ENCODE measurements around the gene GRIN2C.

The GRIN2C gene

GRCh38 chr17:74853048-74853397, 6.7 kb downstream of the GRIN2C start:
- Histone ChIP-seq H3K27ac (ENCODE audit: low read depth, low read length, severe bottlenecking) (no peak overlapping the region), H3K9me3 (ENCODE audit: control insufficient read depth, low read length) (no peaks in the 10 kb centered on the region), H3K4me1 (ENCODE audit: control insufficient read depth, insufficient read depth, low read length, poor library complexity, severe bottlenecking) (no peaks in the 10 kb centered on the region), H3K4me3 (ENCODE audit: extremely low read depth, insufficient read depth, low read length, poor library complexity, severe bottlenecking) (peak overlapping the region; percentile 27), H3K36me3 (ENCODE audit: control insufficient read depth, insufficient read depth, low read length) (no peaks in the 10 kb centered on the region)
- 26 to 37% methylated on average over 4 to 7 of the region's 9 CpGs for WGBS, 2 experiments (ENCODE audit: insufficient coverage in 2 of 2)

GRCh38 chr17:74852237-74853047, 7.2 kb downstream of the GRIN2C start:
- H3K4me3 ChIP-seq (ENCODE audit: extremely low read depth, insufficient read depth, low read length, poor library complexity, severe bottlenecking) = peak overlapping the region; percentile 27
- H3K4me1 ChIP-seq (ENCODE audit: control insufficient read depth, insufficient read depth, low read length, poor library complexity, severe bottlenecking) = no peaks in the 10 kb centered on the region
- H3K36me3 ChIP-seq (ENCODE audit: control insufficient read depth, insufficient read depth, low read length) = no peaks in the 10 kb centered on the region
- 7 to 17% methylated on average over 64 to 69 of the region's 76 CpGs for WGBS, 2 experiments (ENCODE audit: insufficient coverage in 2 of 2)
- no peaks in the 10 kb centered on the region for H3K9me3 ChIP-seq (ENCODE audit: control insufficient read depth, low read length)
- no peak overlapping the region for H3K27ac ChIP-seq (ENCODE audit: low read depth, low read length, severe bottlenecking)

GRCh38 chr17:74851612-74852236, 8.0 kb downstream of the GRIN2C start:
- H3K4me3 ChIP-seq (ENCODE audit: extremely low read depth, insufficient read depth, low read length, poor library complexity, severe bottlenecking) = no peak overlapping the region
- no peaks in the 10 kb centered on the region for H3K9me3 ChIP-seq (ENCODE audit: control insufficient read depth, low read length)

GRCh38 chr17:74850914-74851313, 8.8 kb downstream of the GRIN2C start:
- H3K4me3 ChIP-seq (ENCODE audit: extremely low read depth, insufficient read depth, low read length, poor library complexity, severe bottlenecking) = no peak overlapping the region
- H3K36me3 ChIP-seq (ENCODE audit: control insufficient read depth, insufficient read depth, low read length) = no peaks in the 10 kb centered on the region
- H3K9me3 ChIP-seq (ENCODE audit: control insufficient read depth, low read length) = no peaks in the 10 kb centered on the region
- no peaks in the 10 kb centered on the region for H3K4me1 ChIP-seq (ENCODE audit: control insufficient read depth, insufficient read depth, low read length, poor library complexity, severe bottlenecking)
- WGBS, 2 experiments (ENCODE audit: insufficient coverage in 2 of 2) = 57 to 70% methylated on average over 3 of the region's 3 CpGs
- no peak overlapping the region for H3K27ac ChIP-seq (ENCODE audit: low read depth, low read length, severe bottlenecking)

More at GRCh38 chr17:74851612-74852236, 8.0 kb downstream of the GRIN2C start:
- 81 to 82% methylated on average over 22 to 25 of the region's 29 CpGs for WGBS, 2 experiments (ENCODE audit: insufficient coverage in 2 of 2)
- no peaks in the 10 kb centered on the region for H3K36me3 ChIP-seq (ENCODE audit: control insufficient read depth, insufficient read depth, low read length)
- no peaks in the 10 kb centered on the region for H3K4me1 ChIP-seq (ENCODE audit: control insufficient read depth, insufficient read depth, low read length, poor library complexity, severe bottlenecking)
- no peak overlapping the region for H3K27ac ChIP-seq (ENCODE audit: low read depth, low read length, severe bottlenecking)

- Histone ChIP-seq H3K27ac (ENCODE audit: low read depth, low read length, severe bottlenecking) (no peak overlapping the region), H3K9me3 (ENCODE audit: control insufficient read depth, low read length) (no peaks in the 10 kb centered on the region), H3K4me1 (ENCODE audit: control insufficient read depth, insufficient read depth, low read length, poor library complexity, severe bottlenecking) (no peaks in the 10 kb centered on the region), H3K4me3 (ENCODE audit: extremely low read depth, insufficient read depth, low read length, poor library complexity, severe bottlenecking) (no peak overlapping the region), H3K36me3 (ENCODE audit: control insufficient read depth, insufficient read depth, low read length) (no peaks in the 10 kb centered on the region)
- 84 to 85% methylated on average over 13 to 17 of the region's 17 CpGs for WGBS, 2 experiments (ENCODE audit: insufficient coverage in 2 of 2)
These were observed 9.4 kb downstream of the GRIN2C start for GRCh38 chr17:74850310-74850709.

GRCh38 chr17:74848656-74849399, 10.9 kb downstream of the GRIN2C start:
- no peak overlapping the region for H3K4me3 ChIP-seq (ENCODE audit: extremely low read depth, insufficient read depth, low read length, poor library complexity, severe bottlenecking)
- H3K27ac ChIP-seq (ENCODE audit: low read depth, low read length, severe bottlenecking) = no peak overlapping the region
- no peaks in the 10 kb centered on the region for H3K9me3 ChIP-seq (ENCODE audit: control insufficient read depth, low read length)
- no peaks in the 10 kb centered on the region for H3K36me3 ChIP-seq (ENCODE audit: control insufficient read depth, insufficient read depth, low read length)
- no peaks in the 10 kb centered on the region for H3K4me1 ChIP-seq (ENCODE audit: control insufficient read depth, insufficient read depth, low read length, poor library complexity, severe bottlenecking)
- 61 to 63% methylated on average over 7 to 8 of the region's 9 CpGs for WGBS, 2 experiments (ENCODE audit: insufficient coverage in 2 of 2)

- H3K4me1 ChIP-seq (ENCODE audit: control insufficient read depth, insufficient read depth, low read length, poor library complexity, severe bottlenecking) = no peaks in the 10 kb centered on the region
- H3K4me3 ChIP-seq (ENCODE audit: extremely low read depth, insufficient read depth, low read length, poor library complexity, severe bottlenecking) = no peak overlapping the region
- H3K9me3 ChIP-seq (ENCODE audit: control insufficient read depth, low read length) = no peaks in the 10 kb centered on the region
- 91% methylated on average over 16 of the region's 16 CpGs for WGBS, 2 experiments (ENCODE audit: insufficient coverage in 2 of 2)
- no peak overlapping the region for H3K27ac ChIP-seq (ENCODE audit: low read depth, low read length, severe bottlenecking)
- H3K36me3 ChIP-seq (ENCODE audit: control insufficient read depth, insufficient read depth, low read length) = no peaks in the 10 kb centered on the region
These were observed 13.1 kb downstream of the GRIN2C start for GRCh38 chr17:74846621-74847020.

- Histone ChIP-seq H3K4me3 (ENCODE audit: extremely low read depth, insufficient read depth, low read length, poor library complexity, severe bottlenecking) (no peak overlapping the region), H3K27ac (ENCODE audit: low read depth, low read length, severe bottlenecking) (no peak overlapping the region), H3K9me3 (ENCODE audit: control insufficient read depth, low read length) (no peaks in the 10 kb centered on the region), H3K4me1 (ENCODE audit: control insufficient read depth, insufficient read depth, low read length, poor library complexity, severe bottlenecking) (peaks cover 9% of the 10 kb centered on the region), H3K36me3 (ENCODE audit: control insufficient read depth, insufficient read depth, low read length) (no peaks in the 10 kb centered on the region)
- WGBS, 2 experiments (ENCODE audit: insufficient coverage in 2 of 2) = 49 to 52% methylated on average over 25 to 26 of the region's 26 CpGs
These were observed 16.4 kb downstream of the GRIN2C start for GRCh38 chr17:74843352-74843627.

GRCh38 chr17:74842599-74843351, 16.9 kb downstream of the GRIN2C start:
- H3K4me1 ChIP-seq (ENCODE audit: control insufficient read depth, insufficient read depth, low read length, poor library complexity, severe bottlenecking) = peaks cover 9% of the 10 kb centered on the region
- H3K36me3 ChIP-seq (ENCODE audit: control insufficient read depth, insufficient read depth, low read length) = peaks cover under 1% of the 10 kb centered on the region
- WGBS, 2 experiments (ENCODE audit: insufficient coverage in 2 of 2) = 7 to 8% methylated on average over 73 to 88 of the region's 88 CpGs
- H3K27ac ChIP-seq (ENCODE audit: low read depth, low read length, severe bottlenecking) = no peak overlapping the region
- H3K4me3 ChIP-seq (ENCODE audit: extremely low read depth, insufficient read depth, low read length, poor library complexity, severe bottlenecking) = peak overlapping the region; percentile 24
- no peaks in the 10 kb centered on the region for H3K9me3 ChIP-seq (ENCODE audit: control insufficient read depth, low read length)

- H3K4me1 ChIP-seq (ENCODE audit: control insufficient read depth, insufficient read depth, low read length, poor library complexity, severe bottlenecking) = peaks cover 9% of the 10 kb centered on the region
- no peak overlapping the region for H3K4me3 ChIP-seq (ENCODE audit: extremely low read depth, insufficient read depth, low read length, poor library complexity, severe bottlenecking)
- no peaks in the 10 kb centered on the region for H3K9me3 ChIP-seq (ENCODE audit: control insufficient read depth, low read length)
- H3K36me3 ChIP-seq (ENCODE audit: control insufficient read depth, insufficient read depth, low read length) = peaks cover 4% of the 10 kb centered on the region
- no peak overlapping the region for H3K27ac ChIP-seq (ENCODE audit: low read depth, low read length, severe bottlenecking)
- 56 to 79% methylated on average over 6 to 7 of the region's 8 CpGs for WGBS, 2 experiments (ENCODE audit: insufficient coverage in 2 of 2)
These were observed 17.5 kb downstream of the GRIN2C start for GRCh38 chr17:74842146-74842598.
